RWPE2 (cell line): Measurements from ENCODE around the gene OPALIN.

ENCODE experiments used
- ATAC-seq: fragments of 200-7000 bp; cut with Tn5 transposase; 3 replicates; pipeline ENCODE4 v1.9.1; 2021; ENCODE audit warnings: low read depth
- DNase-seq: peaks from one replicate; pipeline ENCODE4 v3.0.0-alpha.2; 2020; ENCODE audit warnings: low spot score
- H3K27ac ChIP-seq: fragments of 450-650 bp; 2 replicates; pipeline ENCODE4 v1.5.1; 2017; ENCODE audit warnings: mild to moderate bottlenecking; ENCODE audit not compliant: poor library complexity, severe bottlenecking
- H3K27me3 ChIP-seq: fragments of 250-450 bp; sonication (Bioruptor Pico); 2 replicates; pipeline ENCODE4 v1.5.1; 2021; ENCODE audit warnings: mild to moderate bottlenecking, moderate library complexity; ENCODE audit not compliant: insufficient read depth, poor library complexity, severe bottlenecking
- H3K36me3 ChIP-seq: fragments of 250-450 bp; sonication (Bioruptor Pico); 2 replicates; pipeline ENCODE4 v1.5.1; 2020; ENCODE audit warnings: low read depth, mild to moderate bottlenecking, moderate library complexity
- H3K4me1 ChIP-seq: fragments of 250-450 bp; sonication (Bioruptor Pico); 2 replicates; pipeline ENCODE4 v1.5.1; 2021; ENCODE audit warnings: mild to moderate bottlenecking, moderate library complexity; ENCODE audit not compliant: insufficient read depth, poor library complexity, severe bottlenecking
- H3K4me3 ChIP-seq: fragments of 250-450 bp; sonication (Bioruptor Pico); 2 replicates; pipeline ENCODE4 v1.5.1; 2021; ENCODE audit warnings: mild to moderate bottlenecking, moderate library complexity; ENCODE audit not compliant: severe bottlenecking
- H3K9me3 ChIP-seq: fragments of 250-450 bp; sonication (Bioruptor Pico); 2 replicates; pipeline ENCODE4 v1.5.1; 2021; ENCODE audit warnings: mild to moderate bottlenecking, moderate library complexity; ENCODE audit not compliant: severe bottlenecking
- TF ChIP-seq, protein P1 (sequence below): fragments of 450-650 bp; IDR thresholded peaks from one replicate; pipeline ENCODE4 v1.5.1; 2017; ENCODE audit warnings: mild to moderate bottlenecking, moderate library complexity; ENCODE audit not compliant: poor library complexity, severe bottlenecking

The OPALIN gene, protein sequence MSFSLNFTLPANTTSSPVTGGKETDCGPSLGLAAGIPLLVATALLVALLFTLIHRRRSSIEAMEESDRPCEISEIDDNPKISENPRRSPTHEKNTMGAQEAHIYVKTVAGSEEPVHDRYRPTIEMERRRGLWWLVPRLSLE

DNA sequence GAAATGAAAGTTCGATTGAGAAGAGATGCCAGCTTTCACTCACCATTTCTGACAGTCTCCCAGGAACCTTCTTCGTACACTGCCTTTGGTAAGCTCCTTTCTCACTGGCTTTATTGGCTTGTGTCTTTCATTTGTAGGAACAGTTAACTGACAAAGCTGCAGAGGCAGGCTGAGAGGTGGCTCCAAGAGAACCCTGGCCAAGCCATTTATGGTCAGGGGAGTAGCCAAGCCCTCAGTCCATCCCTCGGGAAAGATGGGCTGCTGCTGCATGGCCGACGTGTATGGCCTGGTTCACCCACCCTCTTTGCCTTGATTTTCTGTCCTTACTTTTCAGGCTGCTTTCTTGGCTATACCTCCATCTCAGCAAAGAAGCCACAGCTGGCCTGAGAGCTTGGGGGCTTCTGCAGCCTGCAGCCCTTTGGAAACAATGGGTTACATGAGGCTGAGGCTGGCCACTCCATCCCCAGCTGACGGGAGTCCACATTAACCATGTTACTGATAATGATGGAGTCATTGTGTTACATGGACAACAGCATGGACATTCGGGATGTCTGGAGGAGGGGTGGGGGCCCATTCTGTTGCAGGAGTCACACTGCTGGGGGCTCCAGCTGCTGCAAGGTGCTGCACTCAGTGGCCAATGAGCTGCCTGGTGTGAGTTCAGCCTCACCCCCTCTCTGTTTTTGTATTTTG lies at the start of gene OPALIN:
TSS of gene OPALIN (minus strand) at position 152 of the 690 bp plus-strand sequence. CDS start at position 46, 106 bp downstream.
- Histone ChIP-seq H3K27ac (no peak within 1 kb of the TSS), H3K27me3 (peaks cover 3% of the 10 kb centered on the region), H3K4me3 (no peak within 1 kb of the TSS), H3K9me3 (no peaks in the 10 kb centered on the region), H3K36me3 (no peaks in the 10 kb centered on the region), H3K4me1 (no peaks in the 10 kb centered on the region)
- no peak for DNase-seq
- ATAC-seq = no peak
- TF ChIP-seq, protein P1, sequence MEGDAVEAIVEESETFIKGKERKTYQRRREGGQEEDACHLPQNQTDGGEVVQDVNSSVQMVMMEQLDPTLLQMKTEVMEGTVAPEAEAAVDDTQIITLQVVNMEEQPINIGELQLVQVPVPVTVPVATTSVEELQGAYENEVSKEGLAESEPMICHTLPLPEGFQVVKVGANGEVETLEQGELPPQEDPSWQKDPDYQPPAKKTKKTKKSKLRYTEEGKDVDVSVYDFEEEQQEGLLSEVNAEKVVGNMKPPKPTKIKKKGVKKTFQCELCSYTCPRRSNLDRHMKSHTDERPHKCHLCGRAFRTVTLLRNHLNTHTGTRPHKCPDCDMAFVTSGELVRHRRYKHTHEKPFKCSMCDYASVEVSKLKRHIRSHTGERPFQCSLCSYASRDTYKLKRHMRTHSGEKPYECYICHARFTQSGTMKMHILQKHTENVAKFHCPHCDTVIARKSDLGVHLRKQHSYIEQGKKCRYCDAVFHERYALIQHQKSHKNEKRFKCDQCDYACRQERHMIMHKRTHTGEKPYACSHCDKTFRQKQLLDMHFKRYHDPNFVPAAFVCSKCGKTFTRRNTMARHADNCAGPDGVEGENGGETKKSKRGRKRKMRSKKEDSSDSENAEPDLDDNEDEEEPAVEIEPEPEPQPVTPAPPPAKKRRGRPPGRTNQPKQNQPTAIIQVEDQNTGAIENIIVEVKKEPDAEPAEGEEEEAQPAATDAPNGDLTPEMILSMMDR = no peak

DNA sequence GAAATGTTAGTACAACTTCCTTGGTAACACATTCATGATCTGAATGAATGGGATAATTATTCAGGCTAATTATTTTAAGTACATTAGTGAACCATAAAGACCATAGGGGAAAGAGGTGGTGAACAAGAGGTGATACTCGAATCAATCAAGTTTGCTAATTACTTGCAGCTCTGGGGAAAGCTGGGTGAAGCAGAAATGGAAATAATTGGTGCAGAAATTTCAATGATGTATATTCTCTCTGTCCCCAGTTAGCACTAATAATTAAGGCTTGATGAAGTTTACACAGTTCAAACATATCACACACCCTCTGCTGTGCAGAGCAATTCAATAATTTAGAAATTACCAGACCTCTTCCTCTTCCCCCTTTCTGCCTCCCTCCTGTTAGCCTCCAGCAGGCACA lies 49.4 kb upstream of the OPALIN start:
- H3K4me1 ChIP-seq = no peaks in the 10 kb centered on the region
- ATAC-seq = no peak
- TF ChIP-seq, protein P1 = no peak

DNA sequence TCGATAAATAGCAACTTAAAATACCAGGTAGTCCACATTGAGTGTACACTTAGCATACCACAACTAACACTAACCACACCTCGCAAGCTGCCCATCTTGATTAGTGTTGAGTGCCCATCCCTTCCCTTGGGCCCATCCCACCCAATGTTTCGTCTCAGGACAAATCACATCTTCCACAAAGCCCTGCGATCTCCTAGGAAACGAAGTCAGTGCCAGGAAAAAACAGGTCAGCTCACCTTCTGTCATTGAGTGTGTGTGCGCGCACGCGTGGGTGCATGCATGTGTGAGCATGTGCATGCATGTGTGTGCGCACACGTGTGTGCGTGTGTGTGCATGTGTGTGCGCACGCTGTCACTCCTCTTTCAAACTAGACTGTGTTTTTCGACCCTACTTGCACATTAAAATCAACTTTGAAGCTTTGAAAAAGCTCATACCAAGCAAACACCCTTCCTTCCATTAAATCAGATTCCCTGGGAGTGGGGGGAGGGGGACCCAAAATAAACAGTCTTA lies 48.8 kb upstream of the OPALIN start:
- Histone ChIP-seq H3K9me3 (no peaks in the 10 kb centered on the region), H3K36me3 (no peaks in the 10 kb centered on the region), H3K27me3 (peaks cover 4% of the 10 kb centered on the region), H3K4me3 (no peak overlapping the region), H3K4me1 (no peaks in the 10 kb centered on the region), H3K27ac (no peak overlapping the region)
- ATAC-seq = no peak
- TF ChIP-seq, protein P1 = no peak
- DNase-seq = no peak

More for the DNA sequence above, 49.4 kb upstream of the OPALIN start:
- no peak overlapping the region for H3K27ac ChIP-seq
- H3K9me3 ChIP-seq = no peaks in the 10 kb centered on the region
- H3K27me3 ChIP-seq = no peaks in the 10 kb centered on the region
- DNase-seq = no peak
- no peaks in the 10 kb centered on the region for H3K36me3 ChIP-seq
- no peak overlapping the region for H3K4me3 ChIP-seq

DNA sequence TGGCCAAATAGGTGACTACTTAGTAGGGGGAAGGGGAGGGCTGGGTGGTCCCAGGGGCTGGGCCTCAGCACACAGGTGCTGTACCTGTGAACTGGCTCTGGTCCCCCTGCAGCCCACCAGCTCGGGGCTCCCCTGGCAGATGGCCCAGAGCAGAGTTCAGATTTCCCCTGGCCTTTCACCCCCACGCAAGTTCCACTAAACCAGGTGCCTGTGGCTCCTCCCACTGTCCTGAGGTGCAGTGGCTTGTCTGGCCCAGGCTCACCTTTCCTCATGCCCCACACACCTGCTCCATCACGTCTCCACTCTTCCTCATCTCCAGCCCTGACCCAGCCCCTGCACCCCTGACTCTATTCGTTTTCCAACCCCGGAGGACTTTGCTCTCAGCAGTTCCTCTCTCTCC lies 47.3 kb upstream of the OPALIN start:
- Histone ChIP-seq H3K9me3 (no peaks in the 10 kb centered on the region), H3K27me3 (peaks cover 14% of the 10 kb centered on the region), H3K4me3 (no peak overlapping the region), H3K27ac (no peak overlapping the region), H3K36me3 (no peaks in the 10 kb centered on the region), H3K4me1 (no peaks in the 10 kb centered on the region)
- TF ChIP-seq, protein P1 = no peak
- DNase-seq (no peak), ATAC-seq (no peak)
